GM06990 (cell line): ENCODE data around the gene DNAJA4.
A peak's percentile ranks its signal among the peaks of the same experiment; 100 is the strongest.

Experiments
- DNase-seq: peaks from one replicate; pipeline ENCODE4 v3.0.0-alpha.2; 2011; ENCODE audit not compliant: insufficient read length; ENCODE audit errors: extremely low read depth
- H3K27me3 ChIP-seq: replicated peaks from 2 replicates; pipeline ENCODE4 v1.6.0; 2011; ENCODE audit warnings: low read length; ENCODE audit not compliant: control insufficient read depth, insufficient read depth
- H3K36me3 ChIP-seq: 2 replicates; pipeline ENCODE4 v1.5.1; 2011; ENCODE audit warnings: low read length; ENCODE audit not compliant: control insufficient read depth, insufficient read depth
- H3K4me3 ChIP-seq: replicated peaks from 2 replicates; pipeline ENCODE4 v1.5.1; 2011; ENCODE audit warnings: low read depth, mild to moderate bottlenecking, control low read depth, low read length
- CTCF ChIP-seq: IDR thresholded peaks from 2 replicates; pipeline ENCODE4 v1.5.1; 2011; ENCODE audit warnings: low read length, control low read depth, mild to moderate bottlenecking, inconsistent platforms; ENCODE audit not compliant: insufficient read depth, poor library complexity, severe bottlenecking

The DNAJA4 gene

GRCh38 chr15:78233496-78233895 lies 30.9 kb upstream of the DNAJA4 start:
- H3K4me3 ChIP-seq = no peak overlapping the region
- H3K27me3 ChIP-seq = no peaks in the 10 kb centered on the region
- no peaks in the 10 kb centered on the region for H3K36me3 ChIP-seq
- DNase-seq = no peak
- no peak for TF ChIP-seq CTCF

- Histone ChIP-seq H3K36me3 (no peaks in the 10 kb centered on the region), H3K27me3 (no peaks in the 10 kb centered on the region), H3K4me3 (no peak within 1 kb of the TSS)
- no peak for TF ChIP-seq CTCF
- DNase-seq = no peak
These were observed 29.8 kb upstream of the DNAJA4 start, which contains the start of gene ACSBG1 for GRCh38 chr15:78234515-78235040. Gene ACSBG1 (minus strand): TSS chr15:78234565. CDS start chr15:78234501, 64 bp downstream.

GRCh38 chr15:78236491-78236890 lies 27.9 kb upstream of the DNAJA4 start:
- H3K27me3 ChIP-seq = no peaks in the 10 kb centered on the region
- no peak for TF ChIP-seq CTCF
- no peak for DNase-seq
- no peak overlapping the region for H3K4me3 ChIP-seq
- H3K36me3 ChIP-seq = no peaks in the 10 kb centered on the region

GRCh38 chr15:78237146-78237545 lies 27.2 kb upstream of the DNAJA4 start:
- Histone ChIP-seq H3K4me3 (no peak overlapping the region), H3K27me3 (no peaks in the 10 kb centered on the region; the same call in 1 of the 2 replicates), H3K36me3 (no peaks in the 10 kb centered on the region)
- no peak for TF ChIP-seq CTCF
- no peak for DNase-seq

GRCh38 chr15:78239811-78240210 lies 24.6 kb upstream of the DNAJA4 start:
- TF ChIP-seq CTCF = no peak
- no peaks in the 10 kb centered on the region for H3K36me3 ChIP-seq
- H3K4me3 ChIP-seq = no peak overlapping the region
- no peaks in the 10 kb centered on the region; the same call in 1 of the 2 replicates for H3K27me3 ChIP-seq
- DNase-seq = no peak

GRCh38 chr15:78241017-78241416 lies 23.3 kb upstream of the DNAJA4 start:
- H3K36me3 ChIP-seq = no peaks in the 10 kb centered on the region
- H3K27me3 ChIP-seq = no peaks in the 10 kb centered on the region; the same call in 1 of the 2 replicates
- H3K4me3 ChIP-seq = no peak overlapping the region
- peak; percentile 72 for DNase-seq
- TF ChIP-seq CTCF = peak; percentile 95
